ENCODE data around the gene LRRC36.
A peak's percentile ranks its signal among the peaks of the same experiment; 100 is the strongest.

LRRC36 gene

GRCh38 chr16:67327743-67328142, 1.1 kb downstream of the LRRC36 start:
- H3K36me3 ChIP-seq (ENCODE audit: control insufficient read depth, insufficient read depth, low read length, severe bottlenecking) = no peaks in the 10 kb centered on the region
- no peak for DNase-seq (ENCODE audit: low read depth)
- no peak overlapping the region for H3K4me3 ChIP-seq (ENCODE audit: low read length)
- no peaks in the 10 kb centered on the region for H3K9me3 ChIP-seq (ENCODE audit: control insufficient read depth, low read length)
- peaks cover 7% of the 10 kb centered on the region for H3K4me1 ChIP-seq (ENCODE audit: control insufficient read depth, insufficient read depth, low read length)
- H3K27me3 ChIP-seq (replicated peaks; ENCODE audit: control insufficient read depth, insufficient read depth, low read length) = no peaks in the 10 kb centered on the region
- H3K9ac ChIP-seq (ENCODE audit: low read length) = no peak overlapping the region

- no peaks in the 10 kb centered on the region for H3K27me3 ChIP-seq (replicated peaks; ENCODE audit: control insufficient read depth, insufficient read depth, low read length)
- no peaks in the 10 kb centered on the region for H3K9me3 ChIP-seq (ENCODE audit: control insufficient read depth, low read length)
- H3K36me3 ChIP-seq (ENCODE audit: control insufficient read depth, insufficient read depth, low read length, severe bottlenecking) = no peaks in the 10 kb centered on the region
- H3K9ac ChIP-seq (ENCODE audit: low read length) = no peak overlapping the region
- H3K4me1 ChIP-seq (ENCODE audit: control insufficient read depth, insufficient read depth, low read length) = peaks cover 1% of the 10 kb centered on the region
- no peak for DNase-seq (ENCODE audit: low read depth)
- H3K4me3 ChIP-seq (ENCODE audit: low read length) = no peak overlapping the region
Measured at GRCh38 chr16:67329901-67330300, 3.3 kb downstream of the LRRC36 start.

GRCh38 chr16:67333315-67333714, 6.7 kb downstream of the LRRC36 start:
- no peaks in the 10 kb centered on the region for H3K36me3 ChIP-seq (ENCODE audit: control insufficient read depth, insufficient read depth, low read length, severe bottlenecking)
- no peak overlapping the region for H3K4me3 ChIP-seq (ENCODE audit: low read length)
- no peaks in the 10 kb centered on the region for H3K4me1 ChIP-seq (ENCODE audit: control insufficient read depth, insufficient read depth, low read length)
- H3K9ac ChIP-seq (ENCODE audit: low read length) = no peak overlapping the region
- H3K9me3 ChIP-seq (ENCODE audit: control insufficient read depth, low read length) = no peaks in the 10 kb centered on the region
- no peaks in the 10 kb centered on the region for H3K27me3 ChIP-seq (replicated peaks; ENCODE audit: control insufficient read depth, insufficient read depth, low read length)
- no peak for DNase-seq (ENCODE audit: low read depth)

- H3K36me3 ChIP-seq (ENCODE audit: control insufficient read depth, insufficient read depth, low read length, severe bottlenecking) = no peaks in the 10 kb centered on the region
- H3K4me3 ChIP-seq (ENCODE audit: low read length) = no peak overlapping the region
- no peaks in the 10 kb centered on the region for H3K9me3 ChIP-seq (ENCODE audit: control insufficient read depth, low read length)
- H3K4me1 ChIP-seq (ENCODE audit: control insufficient read depth, insufficient read depth, low read length) = no peaks in the 10 kb centered on the region
- H3K9ac ChIP-seq (ENCODE audit: low read length) = no peak overlapping the region
- no peak for DNase-seq (ENCODE audit: low read depth)
- no peaks in the 10 kb centered on the region for H3K27me3 ChIP-seq (replicated peaks; ENCODE audit: control insufficient read depth, insufficient read depth, low read length)
Measured at GRCh38 chr16:67336116-67336515, 9.5 kb downstream of the LRRC36 start.

GRCh38 chr16:67336648-67337047, 10.0 kb downstream of the LRRC36 start:
- H3K9me3 ChIP-seq (ENCODE audit: control insufficient read depth, low read length) = no peaks in the 10 kb centered on the region
- H3K9ac ChIP-seq (ENCODE audit: low read length) = no peak overlapping the region
- H3K4me3 ChIP-seq (ENCODE audit: low read length) = no peak overlapping the region
- no peaks in the 10 kb centered on the region for H3K27me3 ChIP-seq (replicated peaks; ENCODE audit: control insufficient read depth, insufficient read depth, low read length)
- no peak for DNase-seq (ENCODE audit: low read depth)
- no peaks in the 10 kb centered on the region for H3K36me3 ChIP-seq (ENCODE audit: control insufficient read depth, insufficient read depth, low read length, severe bottlenecking)
- no peaks in the 10 kb centered on the region for H3K4me1 ChIP-seq (ENCODE audit: control insufficient read depth, insufficient read depth, low read length)

GRCh38 chr16:67339453-67339852, 12.8 kb downstream of the LRRC36 start:
- Histone ChIP-seq H3K9ac (ENCODE audit: low read length) (no peak overlapping the region), H3K4me1 (ENCODE audit: control insufficient read depth, insufficient read depth, low read length) (no peaks in the 10 kb centered on the region), H3K36me3 (ENCODE audit: control insufficient read depth, insufficient read depth, low read length, severe bottlenecking) (no peaks in the 10 kb centered on the region), H3K27me3 (replicated peaks; ENCODE audit: control insufficient read depth, insufficient read depth, low read length) (no peaks in the 10 kb centered on the region), H3K9me3 (ENCODE audit: control insufficient read depth, low read length) (no peaks in the 10 kb centered on the region), H3K4me3 (ENCODE audit: low read length) (no peak overlapping the region)
- DNase-seq (ENCODE audit: low read depth) = peak; percentile 56

- no peaks in the 10 kb centered on the region for H3K27me3 ChIP-seq (replicated peaks; ENCODE audit: control insufficient read depth, insufficient read depth, low read length)
- no peaks in the 10 kb centered on the region for H3K4me1 ChIP-seq (ENCODE audit: control insufficient read depth, insufficient read depth, low read length)
- H3K9ac ChIP-seq (ENCODE audit: low read length) = no peak overlapping the region
- H3K9me3 ChIP-seq (ENCODE audit: control insufficient read depth, low read length) = no peaks in the 10 kb centered on the region
- H3K4me3 ChIP-seq (ENCODE audit: low read length) = no peak overlapping the region
- no peak for DNase-seq (ENCODE audit: low read depth)
- no peaks in the 10 kb centered on the region for H3K36me3 ChIP-seq (ENCODE audit: control insufficient read depth, insufficient read depth, low read length, severe bottlenecking)
Measured at GRCh38 chr16:67341250-67341649, 14.6 kb downstream of the LRRC36 start.

GRCh38 chr16:67342616-67343015, 16.0 kb downstream of the LRRC36 start:
- H3K9me3 ChIP-seq (ENCODE audit: control insufficient read depth, low read length) = no peaks in the 10 kb centered on the region
- H3K36me3 ChIP-seq (ENCODE audit: control insufficient read depth, insufficient read depth, low read length, severe bottlenecking) = no peaks in the 10 kb centered on the region
- no peak overlapping the region for H3K4me3 ChIP-seq (ENCODE audit: low read length)
- no peaks in the 10 kb centered on the region for H3K27me3 ChIP-seq (replicated peaks; ENCODE audit: control insufficient read depth, insufficient read depth, low read length)
- DNase-seq (ENCODE audit: low read depth) = no peak
- no peak overlapping the region for H3K9ac ChIP-seq (ENCODE audit: low read length)
- no peaks in the 10 kb centered on the region for H3K4me1 ChIP-seq (ENCODE audit: control insufficient read depth, insufficient read depth, low read length)

- H3K9ac ChIP-seq (ENCODE audit: low read length) = no peak overlapping the region
- H3K27me3 ChIP-seq (replicated peaks; ENCODE audit: control insufficient read depth, insufficient read depth, low read length) = no peaks in the 10 kb centered on the region
- H3K4me3 ChIP-seq (ENCODE audit: low read length) = no peak overlapping the region
- H3K9me3 ChIP-seq (ENCODE audit: control insufficient read depth, low read length) = no peaks in the 10 kb centered on the region
- DNase-seq (ENCODE audit: low read depth) = no peak
- no peaks in the 10 kb centered on the region for H3K4me1 ChIP-seq (ENCODE audit: control insufficient read depth, insufficient read depth, low read length)
- H3K36me3 ChIP-seq (ENCODE audit: control insufficient read depth, insufficient read depth, low read length, severe bottlenecking) = no peaks in the 10 kb centered on the region
Measured at GRCh38 chr16:67345401-67345800, 18.8 kb downstream of the LRRC36 start.

GRCh38 chr16:67346341-67346740, 19.7 kb downstream of the LRRC36 start:
- Histone ChIP-seq H3K36me3 (ENCODE audit: control insufficient read depth, insufficient read depth, low read length, severe bottlenecking) (no peaks in the 10 kb centered on the region), H3K9me3 (ENCODE audit: control insufficient read depth, low read length) (no peaks in the 10 kb centered on the region), H3K9ac (ENCODE audit: low read length) (no peak overlapping the region), H3K4me3 (ENCODE audit: low read length) (no peak overlapping the region), H3K27me3 (replicated peaks; ENCODE audit: control insufficient read depth, insufficient read depth, low read length) (no peaks in the 10 kb centered on the region), H3K4me1 (ENCODE audit: control insufficient read depth, insufficient read depth, low read length) (no peaks in the 10 kb centered on the region)
- DNase-seq (ENCODE audit: low read depth) = no peak

GRCh38 chr16:67349172-67349571, 22.6 kb downstream of the LRRC36 start:
- peak; percentile 54 for DNase-seq (ENCODE audit: low read depth)
- no peaks in the 10 kb centered on the region for H3K9me3 ChIP-seq (ENCODE audit: control insufficient read depth, low read length)
- H3K9ac ChIP-seq (ENCODE audit: low read length) = no peak overlapping the region
- H3K4me1 ChIP-seq (ENCODE audit: control insufficient read depth, insufficient read depth, low read length) = no peaks in the 10 kb centered on the region
- H3K36me3 ChIP-seq (ENCODE audit: control insufficient read depth, insufficient read depth, low read length, severe bottlenecking) = no peaks in the 10 kb centered on the region
- no peak overlapping the region for H3K4me3 ChIP-seq (ENCODE audit: low read length)
- H3K27me3 ChIP-seq (replicated peaks; ENCODE audit: control insufficient read depth, insufficient read depth, low read length) = no peaks in the 10 kb centered on the region

GRCh38 chr16:67350324-67350723, 23.7 kb downstream of the LRRC36 start:
- Histone ChIP-seq H3K4me1 (ENCODE audit: control insufficient read depth, insufficient read depth, low read length) (no peaks in the 10 kb centered on the region), H3K4me3 (ENCODE audit: low read length) (no peak overlapping the region), H3K9ac (ENCODE audit: low read length) (no peak overlapping the region), H3K9me3 (ENCODE audit: control insufficient read depth, low read length) (no peaks in the 10 kb centered on the region), H3K36me3 (ENCODE audit: control insufficient read depth, insufficient read depth, low read length, severe bottlenecking) (no peaks in the 10 kb centered on the region), H3K27me3 (replicated peaks; ENCODE audit: control insufficient read depth, insufficient read depth, low read length) (no peaks in the 10 kb centered on the region)
- DNase-seq (ENCODE audit: low read depth) = no peak

Measured in adipocyte (in vitro differentiated cells).